ENCODE measurements around the gene CDKN2B-AS1. TPM values are rescaled to one million over a fixed set of nuclear protein-coding genes. Genes with fewer than 3 reads are reported as not detected.
A peak's percentile ranks its signal among the peaks of the same experiment; 100 is the strongest.

The CDKN2B-AS1 gene
- polyA plus RNA-seq, 2 donors: 0.28 to 0.47 TPM

- no peaks in the 10 kb centered on the region for H3K36me3 ChIP-seq (ENCODE audit: control insufficient read depth in 2 of 2, insufficient read depth in 2 of 2, low read length in 1 of 2)
- H3K27ac ChIP-seq (ENCODE audit: low read depth in 2 of 2, low read length in 1 of 2): no peak overlapping the region
- H3K9me3 ChIP-seq (ENCODE audit: control insufficient read depth in 2 of 2, insufficient read depth in 1 of 2, low read depth in 1 of 2, low read length in 1 of 2): peaks cover 0 to 8% of the 10 kb centered on the region in 2 donors
- H3K27me3 ChIP-seq (ENCODE audit: control insufficient read depth in 1 of 2, insufficient read depth in 2 of 2, low read length in 2 of 2): peaks cover 10 to 42% of the 10 kb centered on the region in 2 donors
- no peak overlapping the region for H3K4me3 ChIP-seq (ENCODE audit: low read depth in 1 of 2, low read length in 2 of 2)
- WGBS, 2 donors: 33 to 36% methylated on average over 10 of the region's 10 CpGs
- H3K4me1 ChIP-seq (ENCODE audit: control insufficient read depth in 2 of 2, insufficient read depth in 2 of 2, low read length in 1 of 2): peaks cover 2 to 9% of the 10 kb centered on the region in 2 donors
Measured at GRCh38 chr9:21967702-21968101, 26.9 kb upstream of the CDKN2B-AS1 start.

GRCh38 chr9:21968331-21969010 lies 26.1 kb upstream of the CDKN2B-AS1 start:
- Histone ChIP-seq H3K36me3 (ENCODE audit: control insufficient read depth in 2 of 2, insufficient read depth in 2 of 2, low read length in 1 of 2) (no peaks in the 10 kb centered on the region), H3K4me1 (ENCODE audit: control insufficient read depth in 2 of 2, insufficient read depth in 2 of 2, low read length in 1 of 2) (peaks cover 2 to 9% of the 10 kb centered on the region in 2 donors), H3K4me3 (ENCODE audit: low read depth in 1 of 2, low read length in 2 of 2) (no peak overlapping the region), H3K9me3 (ENCODE audit: control insufficient read depth in 2 of 2, insufficient read depth in 1 of 2, low read depth in 1 of 2, low read length in 1 of 2) (peaks cover 0 to 8% of the 10 kb centered on the region in 2 donors), H3K27ac (ENCODE audit: low read depth in 2 of 2, low read length in 1 of 2) (no peak overlapping the region), H3K27me3 (ENCODE audit: control insufficient read depth in 1 of 2, insufficient read depth in 2 of 2, low read length in 2 of 2) (peaks cover 10 to 42% of the 10 kb centered on the region in 2 donors)
- WGBS, 2 donors: 11 to 13% methylated on average over 41 of the region's 41 CpGs

GRCh38 chr9:21969011-21969940 lies 25.3 kb upstream of the CDKN2B-AS1 start:
- 12 to 15% methylated on average over 28 of the region's 28 CpGs for WGBS, 2 donors
- H3K4me3 ChIP-seq (ENCODE audit: low read depth in 1 of 2, low read length in 2 of 2): no peak overlapping the region
- peaks cover 3 to 9% of the 10 kb centered on the region in 2 donors for H3K4me1 ChIP-seq (ENCODE audit: control insufficient read depth in 2 of 2, insufficient read depth in 2 of 2, low read length in 1 of 2)
- H3K27me3 ChIP-seq (ENCODE audit: control insufficient read depth in 1 of 2, insufficient read depth in 2 of 2, low read length in 2 of 2): peaks cover 10 to 43% of the 10 kb centered on the region in 2 donors
- no peak overlapping the region for H3K27ac ChIP-seq (ENCODE audit: low read depth in 2 of 2, low read length in 1 of 2)
- no peaks in the 10 kb centered on the region for H3K36me3 ChIP-seq (ENCODE audit: control insufficient read depth in 2 of 2, insufficient read depth in 2 of 2, low read length in 1 of 2)
- H3K9me3 ChIP-seq (ENCODE audit: control insufficient read depth in 2 of 2, insufficient read depth in 1 of 2, low read depth in 1 of 2, low read length in 1 of 2): peaks cover 0 to 8% of the 10 kb centered on the region in 2 donors

GRCh38 chr9:21969951-21970799 lies 24.4 kb upstream of the CDKN2B-AS1 start:
- no peaks in the 10 kb centered on the region for H3K36me3 ChIP-seq (ENCODE audit: control insufficient read depth in 2 of 2, insufficient read depth in 2 of 2, low read length in 1 of 2)
- peaks cover 0 to 8% of the 10 kb centered on the region in 2 donors for H3K9me3 ChIP-seq (ENCODE audit: control insufficient read depth in 2 of 2, insufficient read depth in 1 of 2, low read depth in 1 of 2, low read length in 1 of 2)
- no peak overlapping the region for H3K27ac ChIP-seq (ENCODE audit: low read depth in 2 of 2, low read length in 1 of 2)
- peaks cover 10 to 50% of the 10 kb centered on the region in 2 donors for H3K27me3 ChIP-seq (ENCODE audit: control insufficient read depth in 1 of 2, insufficient read depth in 2 of 2, low read length in 2 of 2)
- no peak overlapping the region for H3K4me3 ChIP-seq (ENCODE audit: low read depth in 1 of 2, low read length in 2 of 2)
- WGBS, 2 donors: 18 to 27% methylated on average over 24 of the region's 24 CpGs
- peaks cover 5 to 10% of the 10 kb centered on the region in 2 donors for H3K4me1 ChIP-seq (ENCODE audit: control insufficient read depth in 2 of 2, insufficient read depth in 2 of 2, low read length in 1 of 2)

- WGBS, 2 donors: 16 to 17% methylated on average over 44 to 45 of the region's 45 CpGs
- H3K36me3 ChIP-seq (ENCODE audit: control insufficient read depth in 2 of 2, insufficient read depth in 2 of 2, low read length in 1 of 2): no peaks in the 10 kb centered on the region
- peaks cover 10 to 53% of the 10 kb centered on the region in 2 donors for H3K27me3 ChIP-seq (ENCODE audit: control insufficient read depth in 1 of 2, insufficient read depth in 2 of 2, low read length in 2 of 2)
- H3K27ac ChIP-seq (ENCODE audit: low read depth in 2 of 2, low read length in 1 of 2): no peak overlapping the region
- peaks cover 0 to 8% of the 10 kb centered on the region in 2 donors for H3K4me1 ChIP-seq (ENCODE audit: control insufficient read depth in 2 of 2, insufficient read depth in 2 of 2, low read length in 1 of 2)
- H3K9me3 ChIP-seq (ENCODE audit: control insufficient read depth in 2 of 2, insufficient read depth in 1 of 2, low read depth in 1 of 2, low read length in 1 of 2): peaks cover 0 to 8% of the 10 kb centered on the region in 2 donors
- H3K4me3 ChIP-seq (ENCODE audit: low read depth in 1 of 2, low read length in 2 of 2): no peak overlapping the region
Measured at GRCh38 chr9:21970800-21971640, 23.6 kb upstream of the CDKN2B-AS1 start.

- peaks cover 10 to 51% of the 10 kb centered on the region in 2 donors for H3K27me3 ChIP-seq (ENCODE audit: control insufficient read depth in 1 of 2, insufficient read depth in 2 of 2, low read length in 2 of 2)
- no peaks in the 10 kb centered on the region for H3K36me3 ChIP-seq (ENCODE audit: control insufficient read depth in 2 of 2, insufficient read depth in 2 of 2, low read length in 1 of 2)
- no peak overlapping the region for H3K4me3 ChIP-seq (ENCODE audit: low read depth in 1 of 2, low read length in 2 of 2)
- H3K27ac ChIP-seq (ENCODE audit: low read depth in 2 of 2, low read length in 1 of 2): no peak overlapping the region
- peaks cover 0 to 8% of the 10 kb centered on the region in 2 donors for H3K4me1 ChIP-seq (ENCODE audit: control insufficient read depth in 2 of 2, insufficient read depth in 2 of 2, low read length in 1 of 2)
- H3K9me3 ChIP-seq (ENCODE audit: control insufficient read depth in 2 of 2, insufficient read depth in 1 of 2, low read depth in 1 of 2, low read length in 1 of 2): peaks cover 0 to 8% of the 10 kb centered on the region in 2 donors
Measured at GRCh38 chr9:21972361-21972760, 22.2 kb upstream of the CDKN2B-AS1 start.

- Histone ChIP-seq H3K36me3 (ENCODE audit: control insufficient read depth in 2 of 2, insufficient read depth in 2 of 2, low read length in 1 of 2) (no peaks in the 10 kb centered on the region), H3K27me3 (ENCODE audit: control insufficient read depth in 1 of 2, insufficient read depth in 2 of 2, low read length in 2 of 2) (peaks cover 10 to 40% of the 10 kb centered on the region in 2 donors), H3K4me3 (ENCODE audit: low read depth in 1 of 2, low read length in 2 of 2) (peak overlapping the region; percentile 40 to 67), H3K4me1 (ENCODE audit: control insufficient read depth in 2 of 2, insufficient read depth in 2 of 2, low read length in 1 of 2) (peaks cover 0 to 8% of the 10 kb centered on the region in 2 donors), H3K9me3 (ENCODE audit: control insufficient read depth in 2 of 2, insufficient read depth in 1 of 2, low read depth in 1 of 2, low read length in 1 of 2) (peaks cover 0 to 8% of the 10 kb centered on the region in 2 donors), H3K27ac (ENCODE audit: low read depth in 2 of 2, low read length in 1 of 2) (no peak overlapping the region)
- WGBS, 2 donors: 7% methylated on average over 21 of the region's 21 CpGs
Measured at GRCh38 chr9:21974343-21974721, 20.3 kb upstream of the CDKN2B-AS1 start.

GRCh38 chr9:21974722-21975409 lies 19.7 kb upstream of the CDKN2B-AS1 start:
- peaks cover 9 to 41% of the 10 kb centered on the region in 2 donors for H3K27me3 ChIP-seq (ENCODE audit: control insufficient read depth in 1 of 2, insufficient read depth in 2 of 2, low read length in 2 of 2)
- no peak overlapping the region for H3K27ac ChIP-seq (ENCODE audit: low read depth in 2 of 2, low read length in 1 of 2)
- peaks cover 0 to 8% of the 10 kb centered on the region in 2 donors for H3K9me3 ChIP-seq (ENCODE audit: control insufficient read depth in 2 of 2, insufficient read depth in 1 of 2, low read depth in 1 of 2, low read length in 1 of 2)
- H3K36me3 ChIP-seq (ENCODE audit: control insufficient read depth in 2 of 2, insufficient read depth in 2 of 2, low read length in 1 of 2): no peaks in the 10 kb centered on the region
- 1% methylated on average over 47 to 51 of the region's 51 CpGs for WGBS, 2 donors
- peaks cover 0 to 8% of the 10 kb centered on the region in 2 donors for H3K4me1 ChIP-seq (ENCODE audit: control insufficient read depth in 2 of 2, insufficient read depth in 2 of 2, low read length in 1 of 2)
- H3K4me3 ChIP-seq (ENCODE audit: low read depth in 1 of 2, low read length in 2 of 2): peak overlapping the region; percentile 40 to 67

Measured in esophagus (tissue), 2 donors.